Measurements from ENCODE around the gene TCF25.

- TF ChIP-seq CTCF (IDR thresholded peaks at IDR 0.05) (no peak), ESRRA (CRISPR knock-in tag; IDR thresholded peaks at IDR 0.05; ENCODE audit: borderline replicate concordance) (no peak), E2F1 (CRISPR knock-in tag; IDR thresholded peaks at IDR 0.05) (no peak), SMAD3 (CRISPR knock-in tag; IDR thresholded peaks at IDR 0.05; ENCODE audit: borderline replicate concordance) (no peak), NFYB (CRISPR knock-in tag; conservative IDR thresholded peaks at IDR 0.05; ENCODE audit: low read depth) (no peak)
Observed at GRCh38 chr16:89903908-89904515, 30.6 kb downstream of the TCF25 start.
